ENCODE results near the gene DOK5.

Gene DOK5

GRCh38 chr20:54661265-54661664 is 185.9 kb downstream of the DOK5 start:
- Histone ChIP-seq H3K79me2 (ENCODE audit: insufficient read depth, low read length) (no peaks in the 10 kb centered on the region), H3K27me3 (ENCODE audit: insufficient read depth, low read length, poor library complexity, severe bottlenecking) (no peaks in the 10 kb centered on the region), H3K9me3 (ENCODE audit: insufficient read depth, low read depth, low read length) (no peaks in the 10 kb centered on the region), H3K4me1 (ENCODE audit: insufficient read depth, low read length, poor library complexity, severe bottlenecking) (no peaks in the 10 kb centered on the region), H3K9me2 (replicated peaks; ENCODE audit: low read depth, low read length) (no peaks in the 10 kb centered on the region), H3F3A (ENCODE audit: low read depth) (no peaks in the 10 kb centered on the region), H3K36me3 (ENCODE audit: insufficient read depth, low read length) (no peaks in the 10 kb centered on the region), H2AFZ (ENCODE audit: low read length) (no peak overlapping the region), H3K4me2 (ENCODE audit: low read depth, low read length, poor library complexity, severe bottlenecking) (no peak overlapping the region), H4K20me1 (ENCODE audit: insufficient read depth, low read length, poor library complexity, severe bottlenecking) (no peaks in the 10 kb centered on the region), H3K9ac (ENCODE audit: low read depth, low read length, poor library complexity, severe bottlenecking) (no peak overlapping the region), H3K4me3 (ENCODE audit: low read length, poor library complexity, severe bottlenecking) (no peak overlapping the region)
- TF ChIP-seq CTCF (conservative IDR thresholded peaks at IDR 0.05; ENCODE audit: low read length) (no peak), EZH2phosphoT487 (IDR thresholded peaks at IDR 0.05; ENCODE audit: borderline replicate concordance) (no peak)

- H3K9me3 ChIP-seq (ENCODE audit: insufficient read depth, low read depth, low read length), result no peaks in the 10 kb centered on the region
- no peaks in the 10 kb centered on the region for H4K20me1 ChIP-seq (ENCODE audit: insufficient read depth, low read length, poor library complexity, severe bottlenecking)
- H3K4me1 ChIP-seq (ENCODE audit: insufficient read depth, low read length, poor library complexity, severe bottlenecking), result no peaks in the 10 kb centered on the region
- no peak overlapping the region for H3K9ac ChIP-seq (ENCODE audit: low read depth, low read length, poor library complexity, severe bottlenecking)
- H3K27me3 ChIP-seq (ENCODE audit: insufficient read depth, low read length, poor library complexity, severe bottlenecking), result no peaks in the 10 kb centered on the region
- H3F3A ChIP-seq (ENCODE audit: low read depth), result no peaks in the 10 kb centered on the region
- H3K79me2 ChIP-seq (ENCODE audit: insufficient read depth, low read length), result no peaks in the 10 kb centered on the region
- H3K4me3 ChIP-seq (ENCODE audit: low read length, poor library complexity, severe bottlenecking), result no peak overlapping the region
- no peaks in the 10 kb centered on the region for H3K9me2 ChIP-seq (replicated peaks; ENCODE audit: low read depth, low read length)
- no peak for TF ChIP-seq EZH2phosphoT487 (IDR thresholded peaks at IDR 0.05; ENCODE audit: borderline replicate concordance)
- no peak for TF ChIP-seq CTCF (conservative IDR thresholded peaks at IDR 0.05; ENCODE audit: low read length)
- H3K4me2 ChIP-seq (ENCODE audit: low read depth, low read length, poor library complexity, severe bottlenecking), result no peak overlapping the region
- H3K36me3 ChIP-seq (ENCODE audit: insufficient read depth, low read length), result no peaks in the 10 kb centered on the region
- no peak overlapping the region for H2AFZ ChIP-seq (ENCODE audit: low read length)
Observed at GRCh38 chr20:54661880-54662465, 186.6 kb downstream of the DOK5 start.

GRCh38 chr20:54665812-54666211 is 190.4 kb downstream of the DOK5 start:
- Histone ChIP-seq H3K36me3 (ENCODE audit: insufficient read depth, low read length) (no peaks in the 10 kb centered on the region), H3K27me3 (ENCODE audit: insufficient read depth, low read length, poor library complexity, severe bottlenecking) (no peaks in the 10 kb centered on the region), H3K79me2 (ENCODE audit: insufficient read depth, low read length) (no peaks in the 10 kb centered on the region), H4K20me1 (ENCODE audit: insufficient read depth, low read length, poor library complexity, severe bottlenecking) (no peaks in the 10 kb centered on the region), H3K4me1 (ENCODE audit: insufficient read depth, low read length, poor library complexity, severe bottlenecking) (no peaks in the 10 kb centered on the region), H3K4me2 (ENCODE audit: low read depth, low read length, poor library complexity, severe bottlenecking) (no peak overlapping the region), H3K9me2 (replicated peaks; ENCODE audit: low read depth, low read length) (no peaks in the 10 kb centered on the region), H3K9me3 (ENCODE audit: insufficient read depth, low read depth, low read length) (no peaks in the 10 kb centered on the region), H3F3A (ENCODE audit: low read depth) (no peaks in the 10 kb centered on the region), H3K9ac (ENCODE audit: low read depth, low read length, poor library complexity, severe bottlenecking) (no peak overlapping the region), H2AFZ (ENCODE audit: low read length) (no peak overlapping the region), H3K4me3 (ENCODE audit: low read length, poor library complexity, severe bottlenecking) (no peak overlapping the region)
- no peak for TF ChIP-seq EZH2phosphoT487 (IDR thresholded peaks at IDR 0.05; ENCODE audit: borderline replicate concordance)
- no peak for TF ChIP-seq CTCF (conservative IDR thresholded peaks at IDR 0.05; ENCODE audit: low read length)

All from Loucy (cell line).